Fibroblast of villous mesenchyme (primary cell): Measurements from ENCODE around the gene KIF13A. TPM values are rescaled to one million over a fixed set of nuclear protein-coding genes. Genes with fewer than 3 reads are reported as not detected.
"Not testable (repeated sequence)": the region's sequence is repeated elsewhere in the genome, so short reads cannot be mapped to it uniquely, and the experiment has no call there.

Experiments used
- DNase-seq: peaks from one replicate; pipeline ENCODE4 v3.0.0-alpha.2; 2010; ENCODE audit warnings: low read depth
- H3K4me3 ChIP-seq: 2 replicates; pipeline ENCODE4 v1.5.1; 2011; ENCODE audit warnings: low read depth, mild to moderate bottlenecking, low read length
- total RNA-seq: library from RNA; depleted of rRNA; stranded (reverse); fragments of >200 nt; gene quantifications from 2 replicates; pipeline ENCODE4 v1.2.3, GENCODE V29; 2012
- TF ChIP-seq, protein P1 (sequence below): IDR thresholded peaks from 2 replicates; pipeline ENCODE4 v1.5.1; 2012; ENCODE audit warnings: low read depth, mild to moderate bottlenecking, low read length; ENCODE audit not compliant: insufficient read depth

The KIF13A gene
- total RNA-seq, 1 donor = 49.2 TPM

DNA sequence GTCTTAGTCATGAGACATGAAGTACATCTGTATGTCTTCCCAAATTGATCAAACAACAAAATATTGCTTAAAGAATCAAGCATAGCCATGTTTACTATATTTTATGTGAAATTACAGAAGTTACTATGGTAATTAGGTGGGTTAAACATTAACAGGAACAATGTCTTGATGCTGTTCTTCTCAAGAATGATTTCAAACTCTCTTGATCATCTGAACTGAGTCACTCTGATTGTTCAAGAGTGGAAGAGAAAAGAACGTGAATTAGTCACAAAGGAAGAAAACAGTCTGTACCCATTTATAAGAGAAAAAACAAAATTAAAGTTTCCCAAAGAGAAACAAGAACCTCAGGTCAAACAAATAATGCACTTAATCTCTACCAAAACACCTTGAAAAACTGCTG is 218.6 kb downstream of the KIF13A start:
- no peak overlapping the region for H3K4me3 ChIP-seq
- TF ChIP-seq, protein P1, sequence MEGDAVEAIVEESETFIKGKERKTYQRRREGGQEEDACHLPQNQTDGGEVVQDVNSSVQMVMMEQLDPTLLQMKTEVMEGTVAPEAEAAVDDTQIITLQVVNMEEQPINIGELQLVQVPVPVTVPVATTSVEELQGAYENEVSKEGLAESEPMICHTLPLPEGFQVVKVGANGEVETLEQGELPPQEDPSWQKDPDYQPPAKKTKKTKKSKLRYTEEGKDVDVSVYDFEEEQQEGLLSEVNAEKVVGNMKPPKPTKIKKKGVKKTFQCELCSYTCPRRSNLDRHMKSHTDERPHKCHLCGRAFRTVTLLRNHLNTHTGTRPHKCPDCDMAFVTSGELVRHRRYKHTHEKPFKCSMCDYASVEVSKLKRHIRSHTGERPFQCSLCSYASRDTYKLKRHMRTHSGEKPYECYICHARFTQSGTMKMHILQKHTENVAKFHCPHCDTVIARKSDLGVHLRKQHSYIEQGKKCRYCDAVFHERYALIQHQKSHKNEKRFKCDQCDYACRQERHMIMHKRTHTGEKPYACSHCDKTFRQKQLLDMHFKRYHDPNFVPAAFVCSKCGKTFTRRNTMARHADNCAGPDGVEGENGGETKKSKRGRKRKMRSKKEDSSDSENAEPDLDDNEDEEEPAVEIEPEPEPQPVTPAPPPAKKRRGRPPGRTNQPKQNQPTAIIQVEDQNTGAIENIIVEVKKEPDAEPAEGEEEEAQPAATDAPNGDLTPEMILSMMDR = no peak
- DNase-seq = no peak

DNA sequence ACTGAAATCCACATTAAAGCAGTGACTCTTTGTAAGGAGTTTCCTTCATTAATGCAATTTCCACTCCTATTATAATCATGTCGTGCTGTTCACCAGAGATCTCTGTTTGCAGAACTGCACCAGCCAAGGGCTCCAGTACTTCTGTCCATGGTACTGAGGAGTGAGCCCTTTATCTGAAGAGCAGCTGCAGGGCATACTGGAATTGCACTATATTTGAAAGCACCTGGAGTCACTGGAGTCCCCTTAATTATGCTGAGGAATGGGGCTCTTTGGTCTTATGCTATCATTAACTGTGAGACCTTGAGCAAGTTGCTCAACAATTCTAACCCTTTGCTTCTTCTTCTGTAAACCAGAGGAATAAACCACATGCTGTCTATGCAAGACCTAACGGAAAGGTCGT is 219.0 kb downstream of the KIF13A start:
- TF ChIP-seq, protein P1 = no peak
- DNase-seq = peak; percentile 29
- H3K4me3 ChIP-seq = no peak overlapping the region

DNA sequence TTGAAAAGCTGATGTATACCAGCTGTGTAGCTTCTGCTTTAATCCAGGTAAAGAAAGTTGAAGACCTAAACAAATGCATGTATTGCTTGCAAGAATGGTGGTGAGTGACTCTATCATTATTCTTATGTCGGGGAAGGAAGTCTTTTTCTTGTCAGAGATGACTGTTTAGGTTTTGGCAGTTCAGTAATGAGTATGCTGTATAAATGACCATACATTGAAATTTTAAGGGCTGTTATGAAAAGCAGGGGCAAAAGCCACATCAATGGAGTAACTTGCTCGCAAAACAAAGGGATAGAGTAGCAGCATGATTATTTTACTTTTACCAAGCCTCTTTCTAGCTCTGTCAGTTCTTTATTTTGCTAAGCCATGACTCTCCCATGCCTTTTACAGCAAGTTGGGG is 224.8 kb downstream of the KIF13A start:
- TF ChIP-seq, protein P1 = no peak
- DNase-seq = no peak
- no peak overlapping the region for H3K4me3 ChIP-seq

DNA sequence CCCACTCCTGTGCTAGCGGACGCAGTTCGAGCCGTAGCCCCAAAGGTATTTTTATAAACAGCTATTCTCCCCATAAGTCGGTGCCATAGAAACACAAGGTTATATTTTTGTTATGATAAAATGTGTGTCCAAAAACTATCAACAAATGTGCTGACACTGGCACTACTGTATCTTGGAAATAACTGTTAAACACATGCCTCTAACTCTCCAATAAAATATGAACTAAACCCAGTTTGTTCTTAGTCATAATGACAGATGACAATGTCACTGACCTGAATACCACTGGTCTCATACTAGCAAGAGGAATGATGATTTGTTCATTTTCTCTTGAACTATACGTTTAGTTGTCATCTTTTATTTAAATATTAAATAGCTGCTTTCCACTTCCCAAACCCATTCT is 229.3 kb downstream of the KIF13A start:
- no peak overlapping the region for H3K4me3 ChIP-seq
- TF ChIP-seq, protein P1 = no peak
- no peak for DNase-seq

DNA sequence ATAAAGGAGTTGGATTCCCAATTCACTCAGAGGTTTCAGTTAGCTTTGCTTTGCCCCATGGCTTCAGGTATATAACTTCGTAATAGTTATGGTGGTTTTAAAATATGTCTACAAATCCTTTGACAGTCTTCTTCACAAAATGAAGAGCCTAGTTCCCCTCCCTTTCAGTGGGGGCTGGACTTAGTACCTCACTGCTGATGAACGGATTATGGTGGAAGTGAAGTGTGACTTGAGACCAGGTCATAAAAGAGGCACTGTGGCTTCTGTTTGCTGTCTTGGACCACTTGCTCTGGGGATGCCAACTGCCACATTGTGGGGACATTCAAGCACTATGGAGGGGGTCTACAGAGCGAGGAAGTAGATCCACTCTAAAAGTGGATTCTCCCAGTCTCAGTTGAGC is 233.2 kb downstream of the KIF13A start:
- TF ChIP-seq, protein P1 = no peak
- DNase-seq = no peak
- no peak overlapping the region for H3K4me3 ChIP-seq

DNA sequence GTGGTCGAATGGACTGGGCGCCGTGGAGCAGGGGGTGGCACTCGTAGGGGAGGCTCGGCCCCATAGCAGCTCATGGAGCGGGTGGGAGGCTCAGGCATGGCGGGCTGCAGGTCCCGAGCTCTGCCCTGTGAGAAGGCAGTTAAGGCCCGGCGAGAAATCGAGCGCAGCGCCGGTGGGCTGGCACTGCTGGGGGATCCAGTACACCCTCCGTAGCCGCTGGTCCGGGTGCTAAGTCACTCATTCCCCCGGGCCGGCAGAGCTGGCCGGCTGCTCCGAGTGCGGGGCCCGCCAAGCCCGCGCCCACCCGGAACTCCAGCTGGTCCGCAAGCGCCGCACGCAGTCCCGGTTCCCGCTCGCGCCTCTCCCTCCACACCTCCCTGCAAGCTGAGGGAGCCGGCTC is 242.1 kb downstream of the KIF13A start:
- H3K4me3 ChIP-seq, DNase-seq: not testable (repeated sequence)

DNA sequence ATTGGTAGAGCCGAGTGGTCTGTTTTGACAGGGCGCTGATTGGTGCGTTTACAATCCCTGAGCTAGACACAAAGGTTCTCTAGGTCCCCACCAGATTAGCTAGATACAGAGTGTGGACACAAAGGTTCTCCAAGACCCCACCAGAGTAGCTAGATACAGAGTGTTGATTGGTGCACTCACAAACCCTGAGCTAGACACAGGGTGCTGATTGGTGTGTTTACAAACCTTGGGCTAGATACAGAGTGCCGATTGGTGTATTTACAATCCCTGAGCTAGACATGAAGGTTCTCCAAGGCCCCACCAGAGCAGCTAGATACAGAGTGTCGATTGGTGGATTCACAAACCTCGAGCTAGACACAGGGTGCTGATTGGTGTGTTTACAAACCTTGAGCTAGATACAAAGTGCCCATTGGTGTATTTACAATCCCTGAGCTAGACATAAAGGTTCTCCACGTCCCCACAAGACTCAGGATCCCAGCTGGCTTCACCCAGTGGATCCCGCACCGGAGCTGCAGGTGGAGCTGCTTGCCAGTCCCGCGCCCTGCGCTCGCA is 242.6 kb downstream of the KIF13A start:
- H3K4me3 ChIP-seq, DNase-seq: not testable (repeated sequence)

DNA sequence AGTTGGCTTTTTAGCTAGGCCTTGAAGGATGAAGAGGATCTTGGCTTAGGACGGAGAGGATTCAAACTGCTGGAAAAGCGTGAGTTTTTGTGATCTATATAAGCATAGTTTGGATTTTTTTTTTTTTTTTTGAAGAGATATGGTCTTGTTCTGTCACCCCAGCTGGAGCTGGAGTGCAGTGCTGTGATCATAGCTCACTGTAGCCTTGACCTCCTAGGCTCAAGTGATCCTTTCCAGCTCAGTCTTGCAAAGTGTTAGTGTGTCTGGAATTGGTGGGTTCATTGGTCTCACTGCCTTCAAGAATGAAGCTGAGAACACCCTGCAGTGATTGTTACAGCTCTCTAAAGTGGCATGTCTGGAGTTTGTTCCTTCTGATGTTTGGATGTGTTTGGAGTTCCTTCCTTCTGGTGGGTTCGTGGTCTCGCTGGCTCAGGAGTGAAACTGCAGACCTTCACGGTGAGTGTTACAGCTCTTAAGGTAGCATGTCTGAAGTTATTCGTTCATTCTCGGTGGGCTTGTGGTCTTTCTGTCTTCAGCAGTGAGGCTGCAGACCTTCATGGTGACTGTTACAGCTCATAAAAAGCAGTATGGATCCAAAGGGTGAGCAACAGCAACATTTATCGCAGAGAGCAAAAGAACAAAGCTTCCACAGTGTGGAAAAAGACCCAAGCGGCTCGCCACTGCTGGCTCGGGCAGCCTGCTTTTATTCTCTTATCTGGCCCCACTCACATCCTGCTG is 243.2 kb downstream of the KIF13A start:
- H3K4me3 ChIP-seq = no peak overlapping the region
- DNase-seq = no peak
- TF ChIP-seq, protein P1 = no peak
